K562 (cell line): Measurements from ENCODE around the gene IGF2R. TPM values are rescaled to one million over a fixed set of nuclear protein-coding genes. Genes with fewer than 3 reads are reported as not detected.

ENCODE experiments used
- ATAC-seq: fragments of 200-7000 bp; cut with Tn5 transposase; 3 replicates; pipeline ENCODE4 v1.9.1; 2020; ENCODE audit warnings: moderate library complexity
- BruUV-seq: library from RNA; stranded (reverse); fragments of 400-500 nt; replicated peaks from 2 replicates; lab custom pipeline; 2021; lab: Mats Ljungman, UMichigan
- CTCF ChIA-PET: fragments of 300-600 bp; formaldehyde crosslinking; extraction: SDS; loops from one replicate; lab custom pipeline; 2021; ENCODE audit warnings: low intra/inter-chr PET ratio; lab: Yijun Ruan, JAX
- POLR2A ChIA-PET: fragments of 300-600, 350-650 bp; sonication (Branson Sonifier 250); formaldehyde crosslinking; extraction: SDS; loops from one replicate; lab custom pipeline; 2021; ENCODE audit warnings: antibody characterized with exemption, inconsistent platforms; lab: Yijun Ruan, JAX
- DNase-seq, 4 experiments: peaks; one replicate each; pipeline versions ENCODE4 v3.0.0 to v3.0.0-alpha.2; 2011 to 2018; ENCODE audit warnings: low spot score in 3 of 4, mixed read lengths in 3 of 4; ENCODE audit errors: extremely low read depth in 1 of 4
- FAIRE-seq: peaks from 2 replicates; lab custom pipeline; 2011; peaks lifted over from hg19 to GRCh38; lab: Jason Lieb, UNC
- H2AFZ ChIP-seq: 2 replicates; pipeline ENCODE4 v1.6.0; 2011; ENCODE audit warnings: low read depth, low read length, control low read depth, inconsistent platforms
- H3K27ac ChIP-seq: fragments of 200-600 bp; 3 replicates; pipeline ENCODE4 v1.8.0; 2011; ENCODE audit warnings: low read depth, mild to moderate bottlenecking, control low read depth, inconsistent platforms, low read length, moderate library complexity, mixed read lengths; ENCODE audit errors: extremely low read depth
- H3K27me3 ChIP-seq, 2 experiments: fragments of 300-600 bp in 1 of 2; 2 replicates in 1 of 2; 3 replicates in 1 of 2; pipeline versions ENCODE4 v1.6.0 to v1.8.0; 2011; ENCODE audit warnings: inconsistent platforms in 2 of 2, low read length in 2 of 2, mild to moderate bottlenecking in 1 of 2, mixed read lengths in 1 of 2, moderate library complexity in 1 of 2; ENCODE audit not compliant: control insufficient read depth in 2 of 2, insufficient read depth in 2 of 2
- H3K36me3 ChIP-seq: fragments of 300-600 bp; 3 replicates; pipeline ENCODE4 v1.8.0; 2011; ENCODE audit warnings: mild to moderate bottlenecking, low read length, inconsistent platforms; ENCODE audit not compliant: control insufficient read depth, insufficient read depth
- H3K4me1 ChIP-seq, 2 experiments: fragments of 200-600 bp in 1 of 2; replicated peaks in 1 of 2; 2 replicates in 1 of 2; 3 replicates in 1 of 2; pipeline versions ENCODE4 v1.5.1 to v1.8.0; 2011; ENCODE audit warnings: inconsistent platforms in 2 of 2, low read length in 2 of 2, mild to moderate bottlenecking in 1 of 2, mixed read lengths in 1 of 2, moderate library complexity in 1 of 2; ENCODE audit not compliant: control insufficient read depth in 2 of 2, insufficient read depth in 2 of 2
- H3K4me2 ChIP-seq: 2 replicates; pipeline ENCODE4 v1.6.1; 2011; ENCODE audit warnings: low read length, control low read depth, inconsistent platforms, mixed read lengths; ENCODE audit not compliant: insufficient read depth
- H3K4me3 ChIP-seq: fragments of 200-600 bp; sonication (generic), shearing (Covaris generic); 2 replicates; pipeline ENCODE4 v1.5.1; 2016; ENCODE audit warnings: control low read depth, inconsistent platforms
- H3K79me2 ChIP-seq: fragments of 200-600 bp; 3 replicates; pipeline ENCODE4 v1.8.0; 2011; ENCODE audit warnings: low read length, inconsistent platforms; ENCODE audit not compliant: control insufficient read depth, insufficient read depth
- H3K9ac ChIP-seq, 2 experiments: 2 replicates each; pipeline versions ENCODE4 v1.6.0 to v1.6.1; 2011; ENCODE audit warnings: low read depth in 2 of 2, low read length in 2 of 2, control low read depth in 1 of 2, inconsistent platforms in 1 of 2, mild to moderate bottlenecking in 1 of 2, mixed read lengths in 1 of 2; ENCODE audit not compliant: insufficient read depth in 1 of 2
- H3K9me1 ChIP-seq: one replicate; pipeline ENCODE4 v1.6.0; 2011; ENCODE audit warnings: inconsistent platforms, mild to moderate bottlenecking, low read length, moderate library complexity; ENCODE audit not compliant: control insufficient read depth, insufficient read depth
- H3K9me3 ChIP-seq: replicated peaks from 2 replicates; pipeline ENCODE4 v1.5.1; 2011; ENCODE audit warnings: low read depth, low read length, inconsistent platforms; ENCODE audit not compliant: control insufficient read depth, insufficient read depth
- H4K20me1 ChIP-seq: replicated peaks from 2 replicates; pipeline ENCODE4 v1.6.1; 2011; ENCODE audit warnings: low read length, inconsistent platforms, mixed read lengths; ENCODE audit not compliant: control insufficient read depth, insufficient read depth
- E2F1 ChIP-seq: sonication (generic); formaldehyde crosslinking; IDR thresholded peaks from 2 replicates; pipeline ENCODE4 v1.8.1; 2023; ENCODE audit warnings: mild to moderate bottlenecking, missing genetic modification reagents, moderate library complexity
- HMBOX1 ChIP-seq: sonication (generic); IDR thresholded peaks from 2 replicates; pipeline ENCODE4 v1.6.1; 2016
- MIER1 ChIP-seq: fragments of 450-650 bp; IDR thresholded peaks from 2 replicates; pipeline ENCODE4 v1.6.1; 2016; ENCODE audit warnings: antibody characterized with exemption, mild to moderate bottlenecking, low read depth
- MTA1 ChIP-seq: fragments of 450-650 bp; IDR thresholded peaks from 2 replicates; pipeline ENCODE4 v1.6.1; 2017; ENCODE audit warnings: borderline replicate concordance
- THRA ChIP-seq: fragments of 450-650 bp; IDR thresholded peaks from 2 replicates; pipeline ENCODE4 v1.6.1; 2017; ENCODE audit warnings: mild to moderate bottlenecking, moderate library complexity
- ZBTB2 ChIP-seq: fragments of 450-650 bp; IDR thresholded peaks from 2 replicates; pipeline ENCODE4 v1.6.1; 2016; ENCODE audit warnings: antibody characterized with exemption
- ZEB2 ChIP-seq: fragments of 450-650 bp; IDR thresholded peaks from 2 replicates; pipeline ENCODE4 v1.6.1; 2016
- ZNF24 ChIP-seq: fragments of 450-650 bp; IDR thresholded peaks from 2 replicates; pipeline ENCODE4 v1.6.1; 2016
- ZNF253 ChIP-seq: fragments of 250-450 bp; sonication (Bioruptor Pico); conservative IDR thresholded peaks from 2 replicates; pipeline ENCODE4 v1.6.1; 2021; ENCODE audit warnings: mild to moderate bottlenecking
- ZNF75A ChIP-seq: fragments of 450-650 bp; formaldehyde crosslinking; IDR thresholded peaks from 2 replicates; pipeline ENCODE4 v1.4.0; 2020; ENCODE audit warnings: mild to moderate bottlenecking
- WGBS: fragments of 100-300 bp; shearing (Covaris generic); methylation state at CpG from one replicate; pipeline ENCODE4 v1.1.6; 2016; ENCODE audit warnings: low coverage, mixed read lengths; ENCODE audit not compliant: insufficient coverage; ENCODE audit errors: missing lambda C conversion rate; 5-methylcytosine and 5-hydroxymethylcytosine counted together
- in situ Hi-C: fragments of 300-500 bp; cut with MboI; formaldehyde crosslinking; loops from 4 replicates; pipeline ENCODE4 v1.15.0; 2018; ENCODE audit warnings: inconsistent platforms, mixed read lengths
- intact Hi-C: fragments of 100-400 bp; cut with micrococcal nuclease; formaldehyde crosslinking; loops from 2 replicates; pipeline ENCODE4 v1.14.2; 2022
- polyA plus RNA-seq, 8 experiments: library from polyadenylated mRNA; depleted of rRNA in 4 of 8; stranded (reverse) in 5 of 8; unstranded in 3 of 8; fragments of >200 nt; fragmentation: Nextera tagmentation in 2 of 8; fragmentation: Illumina TruSeq in 1 of 8; extraction: Ambion mirVana in 2 of 8; extraction: Trizol in 1 of 8; gene quantifications; 2 replicates each; pipeline versions ENCODE4 v1.2.1 to v1.2.3, GENCODE V29; 2011 to 2014; ENCODE audit warnings: inconsistent platforms in 1 of 8, missing spikeins in 1 of 8
- total RNA-seq, 7 experiments: library from RNA; depleted of rRNA in 6 of 7; stranded (reverse); fragments of >200 nt in 6 of 7; fragmentation: Illumina TruSeq in 2 of 7; extraction: Trizol in 2 of 7; gene quantifications; 2 replicates each; pipeline versions ENCODE4 v1.2.1 to v1.2.3, GENCODE V29; 2011 to 2021; ENCODE audit warnings: low replicate concordance in 1 of 7

The IGF2R gene
- total and polyA plus RNA-seq, 9 of the 15 experiments (the other 6 are each of a cell fraction or from before 2014, with no cell fraction given): 3.5 to 92.3 (median 34.5) TPM

- intact Hi-C loops (no loop called here), in situ Hi-C loops (no loop called here)
- Histone ChIP-seq H3K36me3 (peaks cover 61% of the 10 kb centered on the region), H4K20me1 (no peaks in the 10 kb centered on the region; the same call in 1 of the 2 replicates), H3K9me1 (no peaks in the 10 kb centered on the region), H3K27ac (no peak overlapping the region), H3K4me3 (no peak overlapping the region), H3K9ac (peak overlapping the region in 1 of 2 experiments; percentile 75; a peak in 2 of 4 replicates), H3K27me3 (no peaks in the 10 kb centered on the region), H3K9me3 (0 out of 2 replicates have a peak, but pooled peaks cover 3% of the 10 kb centered on the region), H2AFZ (no peak overlapping the region), H3K4me1 (peaks cover 30 to 31% of the 10 kb centered on the region in 2 experiments), H3K79me2 (peaks cover 100% of the 10 kb centered on the region), H3K4me2 (no peak overlapping the region)
- ATAC-seq: no peak
- 93% methylated on average over 5 of the region's 5 CpGs for WGBS
- ChIA-PET CTCF (no interaction called here), POLR2A (interaction anchor here (1.1 kb wide), 1 partner anchor 14 kb away, joined by 3 read pairs; no protein-coding TSS in a partner anchor)
- DNase-seq: no peak
- no peak for FAIRE-seq
- no TSS peak for BruUV-seq
- TF ChIP-seq ZNF24 (no peak), MTA1 (no peak), ZNF75A (CRISPR knock-in tag) (no peak), THRA (no peak), HMBOX1 (no peak), ZBTB2 (no peak), MIER1 (no peak), ZNF253 (CRISPR knock-in tag) (no peak), ZEB2 (no peak), E2F1 (CRISPR knock-in tag) (no peak)
These were observed 27.3 kb downstream of the IGF2R start for GRCh38 chr6:159996087-159996622.
